NT2/D1 (cell line): ENCODE data around the gene KPNA6.

Source experiments
- DNase-seq: peaks from one replicate; pipeline ENCODE4 v3.0.0-alpha.2; 2011; ENCODE audit warnings: low read depth, low spot score
- H3K27me3 ChIP-seq: 2 replicates; pipeline ENCODE4 v1.6.0; 2011; ENCODE audit warnings: mild to moderate bottlenecking; ENCODE audit not compliant: insufficient read length, insufficient read depth
- H3K36me3 ChIP-seq: 2 replicates; pipeline ENCODE4 v1.6.1; 2011; ENCODE audit warnings: mild to moderate bottlenecking, low read length, mixed read lengths; ENCODE audit not compliant: insufficient read depth, insufficient read length
- H3K4me1 ChIP-seq: 2 replicates; pipeline ENCODE4 v1.5.1; 2011; ENCODE audit not compliant: insufficient read depth, insufficient read length
- H3K4me3 ChIP-seq: 2 replicates; pipeline ENCODE4 v1.5.1; 2011; ENCODE audit warnings: low read depth; ENCODE audit not compliant: insufficient read length
- H3K9ac ChIP-seq: 2 replicates; pipeline ENCODE4 v1.6.0; 2011; ENCODE audit warnings: low read depth; ENCODE audit not compliant: insufficient read length
- H3K9me3 ChIP-seq: 2 replicates; pipeline ENCODE4 v1.5.1; 2011; ENCODE audit warnings: mild to moderate bottlenecking, low read length; ENCODE audit not compliant: insufficient read depth
- SUZ12 ChIP-seq: IDR thresholded peaks from 2 replicates; pipeline ENCODE4 v1.6.1; 2011; ENCODE audit not compliant: insufficient read length, insufficient read depth; ENCODE audit errors: extremely low read depth
- YY1 ChIP-seq: IDR thresholded peaks from 2 replicates; pipeline ENCODE4 v1.6.1; 2011; ENCODE audit not compliant: insufficient read length, insufficient read depth
- ZNF274 ChIP-seq: IDR thresholded peaks from 2 replicates; pipeline ENCODE4 v1.6.1; 2011; ENCODE audit warnings: mild to moderate bottlenecking, low read depth, low read length

KPNA6 gene

GRCh38 chr1:32195531-32195930, 87.7 kb downstream of the KPNA6 start:
- DNase-seq, result no peak
- Histone ChIP-seq H3K9ac (no peak overlapping the region), H3K4me3 (no peak overlapping the region), H3K4me1 (peaks cover 29% of the 10 kb centered on the region), H3K27me3 (no peaks in the 10 kb centered on the region), H3K9me3 (no peaks in the 10 kb centered on the region), H3K36me3 (peaks cover 83% of the 10 kb centered on the region)
- TF ChIP-seq ZNF274, result no peak
- no peak for TF ChIP-seq YY1
- no peak for TF ChIP-seq SUZ12

- no peak for DNase-seq
- Histone ChIP-seq H3K27me3 (no peaks in the 10 kb centered on the region), H3K9me3 (no peaks in the 10 kb centered on the region), H3K36me3 (peaks cover 78% of the 10 kb centered on the region), H3K4me1 (peaks cover 32% of the 10 kb centered on the region), H3K9ac (no peak overlapping the region), H3K4me3 (no peak overlapping the region)
- TF ChIP-seq YY1 (no peak), ZNF274 (no peak), SUZ12 (no peak)
Observed at GRCh38 chr1:32195972-32196823, 88.3 kb downstream of the KPNA6 start.

- no peak for DNase-seq
- no peak overlapping the region for H3K9ac ChIP-seq
- H3K9me3 ChIP-seq, result no peaks in the 10 kb centered on the region
- H3K4me3 ChIP-seq, result no peak overlapping the region
- peaks cover 41% of the 10 kb centered on the region for H3K4me1 ChIP-seq
- no peaks in the 10 kb centered on the region for H3K27me3 ChIP-seq
- TF ChIP-seq YY1 (no peak), SUZ12 (no peak), ZNF274 (no peak)
- peaks cover 69% of the 10 kb centered on the region for H3K36me3 ChIP-seq
Observed at GRCh38 chr1:32197074-32197473, 89.2 kb downstream of the KPNA6 start.

- Histone ChIP-seq H3K9me3 (no peaks in the 10 kb centered on the region), H3K9ac (no peak overlapping the region), H3K4me3 (no peak overlapping the region), H3K36me3 (peaks cover 62% of the 10 kb centered on the region), H3K27me3 (no peaks in the 10 kb centered on the region), H3K4me1 (peaks cover 43% of the 10 kb centered on the region)
- TF ChIP-seq SUZ12, result no peak
- TF ChIP-seq YY1, result no peak
- TF ChIP-seq ZNF274, result no peak
- no peak for DNase-seq
Observed at GRCh38 chr1:32197837-32198236, 90.0 kb downstream of the KPNA6 start.

GRCh38 chr1:32198237-32199042, 90.6 kb downstream of the KPNA6 start:
- TF ChIP-seq YY1, result no peak
- TF ChIP-seq SUZ12, result no peak
- no peak for TF ChIP-seq ZNF274
- Histone ChIP-seq H3K4me3 (no peak overlapping the region), H3K4me1 (peaks cover 43% of the 10 kb centered on the region), H3K36me3 (peaks cover 56% of the 10 kb centered on the region), H3K9ac (no peak overlapping the region), H3K9me3 (no peaks in the 10 kb centered on the region), H3K27me3 (no peaks in the 10 kb centered on the region)
- no peak for DNase-seq

- H3K4me1 ChIP-seq, result peaks cover 43% of the 10 kb centered on the region
- no peak overlapping the region for H3K4me3 ChIP-seq
- H3K27me3 ChIP-seq, result peaks cover 1% of the 10 kb centered on the region
- H3K36me3 ChIP-seq, result peaks cover 55% of the 10 kb centered on the region
- no peaks in the 10 kb centered on the region for H3K9me3 ChIP-seq
- peak overlapping the region; percentile 82 for H3K9ac ChIP-seq
- TF ChIP-seq YY1 (no peak), SUZ12 (no peak), ZNF274 (no peak)
- DNase-seq, result no peak
Observed at GRCh38 chr1:32199043-32199716, 91.3 kb downstream of the KPNA6 start.
